ENCODE results near the gene PFKFB3.

- TF ChIP-seq FOXM1 (IDR thresholded peaks at IDR 0.05; ENCODE audit: borderline replicate concordance) = no peak
- TF ChIP-seq FOXK2 (IDR thresholded peaks at IDR 0.05) = no peak
- TF ChIP-seq FOXA1 (IDR thresholded peaks at IDR 0.05) = no peak
These were observed 11.9 kb downstream of the PFKFB3 start for GRCh38 chr10:6214612-6215011.
